ENCODE results near the gene MYH6.

GRCh38 chr14:23442721-23443356, 34.8 kb upstream of the MYH6 start:
- TF ChIP-seq, protein P1, sequence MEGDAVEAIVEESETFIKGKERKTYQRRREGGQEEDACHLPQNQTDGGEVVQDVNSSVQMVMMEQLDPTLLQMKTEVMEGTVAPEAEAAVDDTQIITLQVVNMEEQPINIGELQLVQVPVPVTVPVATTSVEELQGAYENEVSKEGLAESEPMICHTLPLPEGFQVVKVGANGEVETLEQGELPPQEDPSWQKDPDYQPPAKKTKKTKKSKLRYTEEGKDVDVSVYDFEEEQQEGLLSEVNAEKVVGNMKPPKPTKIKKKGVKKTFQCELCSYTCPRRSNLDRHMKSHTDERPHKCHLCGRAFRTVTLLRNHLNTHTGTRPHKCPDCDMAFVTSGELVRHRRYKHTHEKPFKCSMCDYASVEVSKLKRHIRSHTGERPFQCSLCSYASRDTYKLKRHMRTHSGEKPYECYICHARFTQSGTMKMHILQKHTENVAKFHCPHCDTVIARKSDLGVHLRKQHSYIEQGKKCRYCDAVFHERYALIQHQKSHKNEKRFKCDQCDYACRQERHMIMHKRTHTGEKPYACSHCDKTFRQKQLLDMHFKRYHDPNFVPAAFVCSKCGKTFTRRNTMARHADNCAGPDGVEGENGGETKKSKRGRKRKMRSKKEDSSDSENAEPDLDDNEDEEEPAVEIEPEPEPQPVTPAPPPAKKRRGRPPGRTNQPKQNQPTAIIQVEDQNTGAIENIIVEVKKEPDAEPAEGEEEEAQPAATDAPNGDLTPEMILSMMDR (IDR thresholded peaks at IDR 0.05; ENCODE audit: low read length), result no peak
- no peak for TF ChIP-seq EZH2 (IDR thresholded peaks at IDR 0.05; ENCODE audit: borderline replicate concordance, low read length)
